Amniotic stem cell (primary cell): ENCODE measurements around the gene FRYL.
"Not testable (repeated sequence)": the region's sequence is repeated elsewhere in the genome, so short reads cannot be mapped to it uniquely, and the experiment has no call there.

Source experiments
- DNase-seq: peaks from one replicate; lab custom pipeline; 2025; lab: John Stamatoyannopoulos, UW

The FRYL gene

DNA sequence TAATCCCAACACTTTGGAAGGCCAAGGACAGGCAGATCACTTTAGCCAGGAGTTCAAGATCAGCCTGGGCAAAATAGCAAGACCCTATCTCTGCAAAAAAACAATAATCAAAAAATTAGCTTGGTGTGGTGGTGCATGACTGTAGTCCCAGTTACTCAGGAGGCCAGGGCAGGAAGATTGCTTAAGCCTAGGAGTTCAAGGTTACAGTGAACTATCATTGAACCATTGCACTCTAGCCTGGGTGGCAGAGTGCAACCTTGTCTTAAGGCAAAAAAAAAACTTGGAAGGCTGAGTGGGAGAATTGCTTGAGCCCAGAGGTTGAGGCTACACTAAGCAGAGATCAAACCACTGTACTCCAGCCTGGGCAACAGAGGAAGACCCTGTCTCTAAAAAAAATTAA lies 5.2 kb upstream of the FRYL start:
- DNase-seq, result no peak

DNA sequence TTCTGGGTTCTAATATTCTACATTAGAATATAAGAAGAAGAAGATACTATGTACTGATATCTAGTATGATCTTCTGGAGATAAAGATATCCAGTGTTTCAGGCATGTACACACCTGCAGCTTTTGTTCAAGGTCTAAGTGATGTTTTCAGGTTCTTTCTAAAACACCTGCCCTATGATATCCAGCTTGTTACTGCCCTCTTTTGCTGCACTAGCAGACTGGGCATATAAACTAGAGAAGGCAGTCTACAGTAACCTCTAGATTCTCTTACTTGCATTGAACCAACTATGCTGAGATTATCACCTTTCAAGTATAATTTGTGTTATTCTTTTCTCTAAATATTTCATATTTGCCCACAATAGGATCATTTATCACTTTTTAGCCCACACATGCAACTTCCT lies 1.9 kb upstream of the FRYL start:
- DNase-seq, result no peak

DNA sequence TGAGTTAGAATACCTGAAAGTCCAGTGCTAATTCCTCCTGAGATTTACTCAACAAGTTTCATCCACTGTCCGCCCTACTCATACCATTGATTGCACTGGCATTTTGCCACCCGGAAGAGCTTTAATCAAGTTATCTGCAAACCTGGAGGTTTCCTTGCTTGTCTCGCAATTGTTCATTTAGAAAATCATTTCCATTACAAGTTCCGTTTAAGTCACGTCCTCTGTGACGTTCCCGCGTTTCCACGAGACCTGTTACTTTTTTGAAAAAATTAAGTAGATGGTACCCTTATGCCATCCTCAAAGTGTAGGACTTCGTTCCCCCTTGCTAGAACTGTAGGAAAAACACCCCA lies 761 bp upstream of the FRYL start:
- peak; percentile 47 for DNase-seq

DNA sequence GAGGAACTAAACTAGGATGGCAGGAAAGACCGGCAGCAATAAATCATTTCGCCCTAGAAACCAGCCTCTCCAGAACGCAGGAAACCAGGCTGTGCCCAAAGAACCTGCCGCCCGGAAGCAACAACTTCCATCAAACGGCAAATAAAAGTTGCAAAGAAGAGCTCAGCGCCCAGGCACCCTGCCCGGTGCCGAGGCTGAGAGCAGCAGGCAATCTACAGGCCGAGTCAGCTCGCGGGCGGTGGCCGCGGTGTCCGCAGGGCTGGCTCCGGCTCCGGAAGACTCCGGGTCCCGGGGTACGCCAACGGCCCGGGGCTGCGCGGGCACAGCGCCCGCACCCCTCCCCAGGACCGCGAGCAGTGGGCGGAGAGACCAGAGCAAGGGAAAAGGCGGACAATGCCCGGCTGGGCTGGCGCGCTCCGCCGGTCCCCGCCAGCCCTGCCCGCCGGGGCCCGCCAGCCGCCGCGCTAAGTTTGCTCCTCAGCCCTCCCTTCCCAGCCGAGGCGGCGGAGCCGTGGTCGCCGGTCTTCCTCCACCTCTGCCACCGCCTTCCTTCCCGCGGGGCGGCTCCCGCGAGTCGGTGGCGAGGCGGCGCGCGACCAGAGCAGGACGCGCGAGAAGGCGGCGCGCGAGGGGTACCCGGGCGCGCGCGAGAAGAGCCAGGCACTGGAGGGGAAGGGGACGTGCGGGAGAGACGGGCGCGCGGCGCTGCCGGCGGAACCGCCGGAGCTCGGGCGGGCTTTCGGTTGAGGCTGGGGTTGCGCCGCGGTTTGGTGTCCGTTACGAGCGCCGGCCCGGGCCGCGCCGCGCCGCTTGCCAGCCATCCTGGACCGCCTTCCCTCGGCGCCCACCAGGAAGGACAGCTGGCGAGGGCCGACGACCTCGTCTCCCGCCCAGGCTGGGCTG lies 733 bp downstream of the FRYL start:
- peak; percentile 36 for DNase-seq

DNA sequence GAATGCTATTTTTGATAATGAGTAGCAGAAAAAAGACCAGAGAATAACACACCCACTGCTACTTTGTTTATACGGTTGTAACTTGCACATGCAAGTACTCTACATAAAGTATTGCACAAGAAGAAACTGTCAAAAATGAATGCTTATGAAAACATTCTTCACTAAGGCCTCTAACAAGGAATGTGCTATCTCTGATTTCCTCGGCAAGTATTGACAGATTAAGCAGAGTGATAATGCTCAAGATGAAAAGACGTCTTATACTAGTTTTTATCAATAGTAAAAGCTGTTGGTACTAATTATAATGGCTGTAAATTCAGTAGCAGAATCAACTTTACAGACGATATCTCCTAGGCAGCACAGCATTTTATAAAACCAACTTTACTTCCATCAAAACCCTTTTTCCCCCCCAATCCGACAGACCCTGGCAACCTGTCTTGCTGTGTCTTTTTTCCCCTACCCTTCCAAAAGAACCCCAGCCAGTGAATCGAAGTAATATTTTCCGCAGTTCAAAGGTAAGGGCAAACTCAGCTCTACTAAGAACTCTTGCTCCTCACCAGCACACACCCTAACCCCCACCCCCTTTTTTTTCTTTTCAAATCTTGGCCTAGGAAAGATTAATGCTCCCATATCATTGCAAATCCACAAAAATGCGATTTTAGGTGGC lies 1.5 kb downstream of the FRYL start:
- no peak for DNase-seq

DNA sequence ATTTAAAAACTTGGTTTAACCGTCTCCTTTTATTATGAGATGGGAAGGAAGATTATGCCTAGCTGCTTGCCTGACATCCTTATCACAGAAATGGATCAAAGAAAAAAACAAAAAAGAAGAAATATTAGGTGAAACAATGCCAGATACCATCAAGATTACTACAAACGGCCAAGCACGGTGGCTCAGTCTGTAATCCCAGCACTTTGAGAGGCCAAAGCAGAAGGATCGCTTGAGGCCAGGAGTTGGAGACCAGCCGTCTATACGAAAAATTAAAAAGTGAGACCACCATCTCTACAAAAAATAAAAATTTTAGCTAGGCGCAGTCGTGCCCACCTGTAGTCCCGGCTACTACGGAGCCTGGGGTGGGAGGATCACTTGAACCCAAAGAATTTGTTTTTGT lies 2.3 kb downstream of the FRYL start:
- DNase-seq, result no peak

DNA sequence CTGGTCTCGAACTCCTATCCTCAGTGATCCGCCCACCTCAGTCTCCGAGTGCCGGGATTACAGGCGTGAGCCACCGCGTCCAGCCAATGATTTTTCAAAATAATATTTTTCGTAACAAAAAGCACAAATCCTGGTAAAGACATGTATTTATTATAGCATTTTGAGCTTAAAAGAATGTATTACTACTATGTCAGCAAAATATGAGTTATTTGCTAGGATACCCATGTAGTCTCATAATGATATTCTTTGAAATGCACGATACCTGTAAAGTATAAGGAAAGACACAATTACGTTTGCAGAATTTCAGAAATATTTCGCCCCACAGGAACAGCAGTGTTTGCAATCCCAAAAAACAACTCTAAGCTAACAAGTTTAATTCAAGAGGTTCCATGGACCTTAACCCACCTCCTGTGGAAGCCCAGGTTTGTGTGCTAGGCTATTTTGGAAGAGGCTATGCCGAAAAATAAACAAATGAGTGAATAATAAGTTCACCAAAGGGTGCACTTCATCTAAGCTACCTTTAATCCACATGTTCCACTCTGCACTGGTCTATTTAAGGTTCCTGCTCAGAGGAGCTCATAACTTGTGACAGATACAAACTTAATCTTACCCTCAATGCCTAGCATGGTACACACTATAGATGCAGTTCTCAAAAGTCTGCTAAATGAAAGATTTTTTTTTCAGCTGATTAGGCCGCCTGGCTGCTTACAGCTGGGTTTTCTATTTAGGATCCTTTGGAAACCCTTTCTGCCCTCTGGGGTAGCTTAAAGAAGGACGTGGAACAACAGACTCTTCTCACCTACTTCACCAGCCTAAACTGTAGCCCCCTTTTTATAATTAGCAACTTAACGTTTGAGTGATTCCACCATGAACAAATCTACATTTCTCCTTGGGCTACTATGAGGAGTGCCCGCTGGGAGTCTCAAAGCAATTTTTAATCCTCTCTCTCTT lies 5.0 kb downstream of the FRYL start:
- no peak for DNase-seq

DNA sequence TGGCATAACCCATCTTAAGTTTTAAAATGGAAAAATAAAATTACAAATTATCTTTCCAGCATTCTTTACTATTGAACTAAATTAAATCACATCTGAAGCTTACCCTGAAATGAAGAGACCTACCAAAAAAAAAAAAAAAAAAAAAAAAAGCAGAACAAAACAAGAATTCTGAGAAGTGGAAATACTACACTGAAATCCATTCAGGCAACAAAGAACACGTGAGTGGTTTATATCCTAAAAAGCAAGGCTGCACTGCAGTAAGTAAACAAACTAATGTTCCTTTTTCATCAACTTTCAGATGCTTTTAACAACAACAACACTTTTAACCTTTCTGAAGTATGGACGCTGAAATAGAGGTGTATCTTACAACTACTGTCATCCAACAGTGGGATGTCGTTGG lies 7.5 kb downstream of the FRYL start:
- no peak for DNase-seq

DNA sequence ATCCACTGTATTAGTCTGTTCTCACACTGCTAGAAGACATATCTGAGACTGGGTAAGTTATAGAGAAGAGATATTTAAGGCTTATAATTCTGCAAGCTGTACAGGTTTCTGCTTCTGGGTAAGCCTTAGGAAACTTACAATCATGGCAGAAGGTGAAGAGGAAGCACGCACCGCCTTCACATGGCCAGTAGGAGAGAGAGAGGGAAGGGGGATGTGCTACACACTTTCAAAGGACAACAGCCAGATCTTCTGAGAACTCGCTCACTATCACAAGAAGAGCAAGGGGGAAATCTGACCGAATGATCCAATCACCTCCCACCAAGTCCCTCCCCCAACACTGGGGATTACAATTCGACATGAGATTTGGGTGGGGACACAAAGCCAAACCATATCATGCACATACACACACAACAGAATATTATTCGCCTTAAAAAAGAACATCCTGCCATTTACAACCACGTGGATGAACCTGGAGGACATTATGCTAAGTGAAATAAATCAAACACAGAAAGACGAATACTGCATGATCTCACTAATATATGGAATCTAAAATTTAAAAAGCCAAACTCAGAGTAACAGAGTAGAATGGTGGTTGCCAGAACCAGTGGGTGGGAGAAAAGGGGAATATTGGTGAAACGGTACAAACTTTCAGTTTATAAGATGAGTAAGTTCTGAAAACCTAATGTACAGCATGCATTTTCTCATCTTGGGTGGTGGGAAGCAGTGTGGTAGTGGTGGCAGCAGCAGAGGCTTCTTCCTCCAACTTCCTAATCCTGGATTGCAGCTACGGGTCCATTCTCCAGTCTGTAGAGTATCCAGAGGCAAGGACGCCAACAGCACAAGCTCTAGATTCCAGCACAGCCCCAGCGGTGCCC lies 12.8 kb downstream of the FRYL start:
- no peak for DNase-seq

DNA sequence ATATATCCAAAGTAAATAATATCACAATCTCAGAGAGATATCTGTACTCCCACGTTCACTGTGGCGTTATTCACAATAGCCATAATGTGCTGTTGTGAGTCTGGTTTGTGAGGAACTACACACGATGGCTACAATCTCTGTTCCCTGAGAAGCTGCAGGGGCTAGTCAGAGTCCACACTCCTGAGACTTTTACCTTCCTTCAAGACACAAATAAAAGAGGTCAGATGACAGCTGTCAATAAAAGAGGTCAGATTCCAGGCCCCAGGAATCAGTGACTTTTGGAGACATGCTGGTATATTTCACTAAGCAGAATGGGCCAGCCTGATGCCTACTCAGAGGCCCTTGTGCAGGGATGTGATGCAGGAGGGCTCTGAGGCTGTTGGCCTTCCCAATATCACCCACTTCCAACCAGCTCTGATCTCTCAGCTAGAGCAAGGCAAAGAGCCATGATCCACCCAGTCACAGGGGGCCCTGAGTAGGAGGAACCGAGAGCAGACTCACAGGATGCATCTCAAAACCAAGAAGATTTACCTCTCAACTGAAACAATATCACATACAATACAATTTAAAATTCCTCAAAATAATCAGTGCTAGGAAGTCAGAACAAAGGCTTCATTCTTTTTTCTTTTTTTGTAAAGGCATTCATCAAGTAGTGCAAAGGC lies 13.8 kb downstream of the FRYL start:
- no peak for DNase-seq

DNA sequence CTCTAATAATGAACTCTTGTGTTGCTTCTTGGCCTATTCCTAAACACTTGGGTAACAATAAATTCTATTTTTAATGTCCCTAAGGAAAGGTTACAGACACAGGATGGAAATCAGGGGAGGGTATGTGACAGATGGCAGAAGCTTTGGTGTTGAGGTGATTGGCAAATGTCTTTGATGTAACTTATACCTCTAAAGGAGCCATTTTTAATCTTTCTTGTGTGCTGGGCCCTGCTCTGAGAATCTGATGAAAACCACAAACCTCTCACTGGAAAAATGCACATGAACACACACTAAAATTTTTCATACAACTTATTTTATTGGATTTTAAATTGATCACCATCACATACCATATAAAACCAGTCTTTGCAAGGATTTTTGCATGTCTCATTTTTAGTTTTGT lies 17.7 kb downstream of the FRYL start:
- no peak for DNase-seq

DNA sequence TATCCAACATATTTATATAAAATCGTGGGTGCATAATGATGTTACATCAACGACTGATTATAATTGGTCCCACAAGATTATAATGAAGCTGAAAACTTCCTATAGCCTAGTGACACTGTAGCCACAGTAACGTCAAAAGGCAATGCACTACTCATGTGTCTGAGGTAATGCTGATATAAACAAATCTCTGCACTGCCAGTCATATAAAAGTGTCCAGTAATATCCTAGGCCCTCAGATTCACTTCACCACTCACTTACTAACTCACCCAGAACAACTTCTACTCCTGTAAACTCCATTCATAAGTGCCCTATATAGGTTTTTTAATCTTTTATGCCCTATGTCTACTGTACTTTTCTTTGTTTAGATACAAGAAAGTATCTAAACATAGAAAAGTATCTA lies 18.8 kb downstream of the FRYL start:
- no peak for DNase-seq

DNA sequence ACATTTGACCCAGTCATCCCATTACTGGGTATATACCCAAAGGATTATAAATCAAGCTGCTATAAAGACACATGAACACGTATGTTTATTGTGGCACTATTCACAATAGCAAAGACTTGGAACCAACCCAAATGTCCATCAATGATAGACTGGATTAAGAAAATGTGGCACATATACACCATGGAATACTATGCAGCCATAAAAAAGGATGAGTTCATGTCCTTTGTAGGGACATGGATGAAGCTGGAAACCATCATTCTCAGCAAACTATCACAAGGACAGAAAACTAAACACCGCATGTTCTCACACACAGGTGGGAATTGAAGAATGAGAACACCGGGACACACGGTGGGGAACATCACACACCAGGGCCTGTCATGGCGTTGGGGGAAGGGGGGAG lies 21.4 kb downstream of the FRYL start:
- DNase-seq, result not testable (repeated sequence)

DNA sequence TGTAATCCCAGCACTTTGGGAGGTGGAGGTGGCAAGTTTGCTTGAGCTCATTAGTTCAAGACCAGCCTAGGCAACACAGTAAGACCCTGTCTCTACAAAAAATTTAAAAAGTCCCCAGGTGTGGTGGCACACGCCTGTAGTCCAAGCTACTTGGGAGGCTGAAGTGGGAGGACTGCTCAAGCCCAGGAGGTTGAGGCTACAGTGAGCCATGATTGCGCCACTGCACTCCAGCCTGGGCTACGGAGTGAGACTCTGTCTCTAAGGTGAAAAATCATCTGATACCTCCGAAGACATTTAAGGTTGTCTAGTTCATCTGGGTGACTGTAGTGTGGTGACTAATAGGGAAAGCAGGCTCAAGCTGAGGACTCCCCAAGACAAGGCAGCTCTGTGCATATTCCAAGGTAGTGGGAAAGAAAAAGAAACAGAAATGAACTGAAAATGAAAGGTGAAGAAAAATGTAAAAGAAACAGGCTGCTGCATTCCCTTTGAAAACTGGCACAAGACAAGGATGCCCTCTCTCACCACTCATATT lies 23.3 kb downstream of the FRYL start:
- DNase-seq, result no peak

DNA sequence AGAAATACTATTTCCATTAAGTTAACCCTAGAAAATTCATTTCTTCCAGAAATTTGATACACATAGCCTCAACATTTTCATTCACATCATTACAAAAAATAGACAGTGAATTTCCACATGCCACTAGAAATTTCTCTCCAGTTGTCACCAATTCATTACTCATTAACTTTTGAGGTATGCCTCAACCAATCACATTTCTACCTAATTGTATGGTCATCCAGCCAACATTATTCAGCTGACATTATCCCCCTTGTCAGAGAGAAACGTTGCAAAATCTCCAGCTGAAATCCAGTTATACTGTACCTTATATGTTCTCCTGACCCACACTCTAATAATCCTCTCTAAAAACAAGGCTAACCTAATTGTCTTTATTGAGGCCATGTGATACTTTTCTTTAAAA lies 24.8 kb downstream of the FRYL start:
- DNase-seq, result no peak

DNA sequence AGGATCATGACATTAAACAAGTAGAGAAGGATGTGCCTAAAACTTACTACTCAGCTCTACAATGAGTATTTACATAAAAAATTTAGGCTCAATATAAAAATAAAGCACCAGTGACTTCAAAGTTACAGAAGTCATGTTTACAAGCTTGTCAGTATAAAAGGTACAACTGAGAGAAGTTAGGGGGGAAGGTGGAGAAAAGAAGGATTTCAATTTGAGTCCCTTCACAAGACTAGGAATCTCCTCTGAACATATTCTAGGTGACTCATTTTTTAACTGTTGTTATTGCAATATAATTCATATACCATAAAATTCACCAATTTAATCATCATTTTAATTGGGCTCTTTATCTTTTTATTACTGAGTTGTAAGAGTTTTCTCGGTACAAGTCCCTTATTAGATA lies 26.9 kb downstream of the FRYL start:
- no peak for DNase-seq

DNA sequence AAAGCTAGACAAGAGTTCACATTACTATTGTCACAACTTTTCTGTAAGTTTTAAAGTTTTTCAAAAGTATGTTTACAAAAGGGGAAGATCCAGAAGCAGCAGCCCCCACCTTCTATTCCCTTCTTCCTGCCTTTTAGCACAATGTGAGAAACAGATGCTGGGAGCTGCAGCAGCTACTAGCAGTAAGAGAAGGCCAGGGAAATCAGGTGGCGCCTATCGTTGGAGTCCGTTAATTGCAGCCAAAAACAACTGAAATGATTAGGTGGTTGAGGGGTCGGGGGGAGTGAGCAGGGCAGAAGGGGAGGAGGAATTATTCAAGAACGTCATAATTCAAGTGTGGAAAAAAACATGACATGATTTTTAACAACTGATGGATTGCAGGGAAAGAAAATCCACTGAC lies 27.4 kb downstream of the FRYL start:
- DNase-seq, result no peak

DNA sequence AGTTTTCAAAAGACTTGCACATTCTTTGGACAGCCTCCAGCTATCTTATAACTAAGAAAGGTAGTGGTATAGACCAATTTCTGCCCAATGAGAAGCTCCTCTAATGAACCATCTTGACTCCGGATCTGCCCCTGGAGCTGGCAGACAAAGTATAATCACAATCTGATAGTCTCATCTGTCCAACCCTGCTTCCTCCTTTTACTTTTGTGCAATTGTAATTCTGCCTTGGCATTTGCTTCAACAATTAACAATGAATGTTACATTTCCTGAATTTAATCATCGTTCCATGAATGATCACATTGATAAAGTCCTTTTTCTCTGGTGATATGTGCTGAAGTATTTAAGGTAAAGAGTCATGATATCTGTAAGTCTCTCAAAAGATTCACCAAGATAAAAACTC lies 27.8 kb downstream of the FRYL start:
- DNase-seq, result no peak

DNA sequence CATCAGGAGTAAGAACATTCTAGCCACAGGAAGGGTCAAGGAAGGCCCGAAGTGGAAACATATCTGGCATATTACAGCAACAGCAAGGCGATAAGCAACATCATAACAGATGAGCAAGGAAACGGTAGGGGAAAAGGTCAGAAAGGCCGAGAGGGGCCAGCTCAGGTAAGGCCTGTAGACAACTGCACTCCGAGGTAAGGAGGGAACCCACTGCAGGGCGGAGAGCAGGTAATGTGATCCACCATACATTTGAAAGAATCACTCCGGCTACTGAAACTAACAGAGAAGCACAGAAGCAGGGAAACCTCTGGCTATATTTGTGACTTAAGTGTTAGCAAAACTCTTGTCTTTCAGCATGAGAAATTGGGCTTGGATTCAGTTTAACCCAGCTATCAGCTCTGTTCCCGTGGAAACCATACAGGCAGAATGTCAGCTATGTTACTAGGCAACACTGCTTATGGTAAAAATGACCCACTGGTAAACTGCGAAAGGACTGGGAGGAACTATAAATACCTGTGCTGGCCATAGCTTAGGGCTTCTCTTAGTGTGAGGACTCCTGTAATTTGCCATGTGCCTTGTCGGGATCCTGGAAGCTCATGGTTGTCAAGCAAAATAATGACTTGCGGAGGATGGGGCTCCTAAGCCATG lies 31.0 kb downstream of the FRYL start:
- no peak for DNase-seq

DNA sequence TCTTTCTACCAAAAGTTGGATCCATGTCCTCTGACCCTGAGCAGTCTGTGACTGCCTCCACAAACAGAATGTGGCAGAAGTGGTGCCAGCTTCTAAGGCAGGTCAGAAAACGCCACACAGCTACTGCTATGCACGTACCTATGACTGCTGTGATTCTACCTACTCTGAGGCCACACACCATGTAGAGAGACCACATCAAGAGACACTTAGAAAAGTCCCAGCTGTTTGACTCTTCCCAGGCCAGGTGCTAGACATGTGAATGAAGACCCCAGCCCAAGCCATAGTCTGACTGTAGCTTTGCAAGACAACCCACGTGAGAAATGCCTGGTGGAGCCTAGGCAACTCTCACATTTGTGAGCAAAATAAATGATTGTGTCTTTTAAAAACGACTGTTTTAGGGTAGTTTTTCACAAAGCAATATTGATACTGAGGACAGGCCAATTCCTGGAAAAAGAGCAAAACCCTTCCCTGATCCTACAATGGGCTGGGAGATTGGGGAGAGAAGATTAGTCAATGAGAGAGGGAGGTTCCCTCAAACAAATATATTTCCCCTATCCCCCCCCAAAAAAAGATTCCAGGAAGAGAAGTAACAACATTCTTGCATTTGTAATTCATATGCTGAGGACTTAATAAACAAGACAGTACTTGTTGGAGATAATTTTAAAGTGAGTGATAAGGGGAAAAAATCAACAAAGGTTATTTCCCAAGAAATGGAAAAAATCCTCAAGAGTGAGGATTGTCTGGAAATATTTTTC lies 33.3 kb downstream of the FRYL start:
- no peak for DNase-seq
